Stimulated activated CD8-positive, alpha-beta memory T cell treated with anti-CD3 and anti-CD28 coated beads, Interleukin-12 subunit alpha, Interleukin-12 subunit beta, amount 100 ng/mL, for 24 hours (primary cell): ENCODE data around the gene WDR88.
"Not testable (repeated sequence)": the region's sequence is repeated elsewhere in the genome, so short reads cannot be mapped to it uniquely, and the experiment has no call there.

ENCODE experiments used
- DNase-seq: peaks from one replicate; pipeline ENCODE4 v3.0.0-alpha.2; 2020; ENCODE audit errors: extremely low read depth

WDR88 gene

GRCh38 chr19:33197591-33198000 is 65.7 kb downstream of the WDR88 start:
- DNase-seq = no peak

- DNase-seq = no peak
Observed at GRCh38 chr19:33198169-33198568, 66.3 kb downstream of the WDR88 start.

DNA sequence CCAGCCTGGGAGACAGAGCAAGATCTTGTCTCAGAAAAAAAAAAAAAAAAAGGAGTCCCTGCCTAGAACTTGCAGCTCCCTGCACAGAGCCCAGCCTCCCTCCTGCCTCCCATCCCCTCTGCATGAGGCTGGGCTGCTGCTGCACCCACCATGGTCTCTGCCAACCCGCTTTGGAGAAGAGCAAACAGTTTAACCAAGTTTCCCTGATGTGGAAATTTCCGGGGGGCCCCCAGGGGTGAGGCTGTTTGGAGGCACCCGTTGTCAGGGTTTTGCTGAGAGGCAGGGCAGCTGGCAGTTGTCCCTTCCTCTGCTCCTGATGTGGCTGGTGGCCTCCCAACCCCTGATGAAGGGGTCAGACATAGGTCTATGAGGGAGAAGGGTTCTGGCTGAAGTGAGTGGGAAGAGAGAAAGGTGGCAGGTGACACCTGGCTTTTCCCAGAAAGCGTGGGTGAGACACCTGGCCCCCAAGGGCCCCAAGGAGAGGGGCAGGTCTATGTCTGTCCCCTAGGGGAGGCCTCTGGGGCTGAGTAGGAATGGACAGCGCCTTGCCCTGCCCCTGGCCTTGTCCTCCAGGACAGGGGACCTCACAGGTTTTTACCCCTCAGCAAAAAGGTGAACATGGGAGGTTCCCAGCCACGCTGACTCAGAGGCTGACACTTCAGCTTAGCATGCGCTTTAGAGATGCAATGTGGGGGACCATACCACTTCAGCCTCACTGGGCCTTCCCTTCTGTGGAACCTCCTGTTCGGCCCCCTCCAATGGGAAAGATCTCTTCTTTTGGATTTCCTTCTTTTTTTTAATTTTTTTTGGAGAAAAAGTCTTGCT is 67.7 kb downstream of the WDR88 start:
- no peak for DNase-seq

DNA sequence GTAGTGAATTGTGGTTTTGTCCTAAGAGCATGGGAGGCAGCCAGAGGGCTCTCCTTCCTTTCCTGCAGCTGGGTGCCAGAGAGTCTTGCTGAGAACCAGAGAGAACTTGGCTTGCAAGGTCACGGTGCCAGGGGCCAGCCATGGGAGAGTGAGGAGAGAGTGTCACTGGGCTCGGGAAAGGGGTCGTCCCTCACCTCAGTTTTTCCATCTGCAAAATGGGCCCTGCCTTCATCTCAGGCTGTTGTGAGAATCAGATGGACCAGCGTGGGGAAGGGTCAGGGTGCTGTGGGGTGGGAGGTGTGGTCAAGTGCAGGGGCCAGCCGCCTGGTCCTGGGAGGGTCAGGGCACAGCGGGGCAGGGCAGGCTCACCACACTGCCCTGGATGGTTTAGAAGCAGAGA is 69.6 kb downstream of the WDR88 start:
- no peak for DNase-seq

- no peak for DNase-seq
Observed at GRCh38 chr19:33201886-33202545, 70.1 kb downstream of the WDR88 start.

- DNase-seq = no peak
Observed at GRCh38 chr19:33202546-33203507, 70.9 kb downstream of the WDR88 start.

DNA sequence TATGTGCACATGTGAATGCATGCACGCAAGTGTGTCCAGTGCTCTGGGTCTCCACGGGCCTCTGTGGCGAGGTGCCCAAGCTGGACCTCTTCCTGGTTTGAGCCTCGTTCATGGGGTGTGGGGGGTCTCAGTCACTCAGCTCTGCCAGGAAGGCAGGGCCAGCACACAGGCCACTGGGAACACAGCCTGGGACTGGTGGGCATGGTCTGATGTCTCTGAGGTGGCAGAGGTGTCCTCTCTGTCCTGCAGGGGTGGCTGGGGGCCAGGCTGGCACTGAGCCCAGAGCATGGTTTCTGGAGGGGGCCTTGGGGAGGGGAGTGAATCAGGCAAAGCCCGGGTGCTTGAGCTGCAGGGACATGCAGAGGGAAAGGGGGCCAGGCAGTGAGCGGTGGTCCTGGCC is 71.6 kb downstream of the WDR88 start:
- DNase-seq = no peak

DNA sequence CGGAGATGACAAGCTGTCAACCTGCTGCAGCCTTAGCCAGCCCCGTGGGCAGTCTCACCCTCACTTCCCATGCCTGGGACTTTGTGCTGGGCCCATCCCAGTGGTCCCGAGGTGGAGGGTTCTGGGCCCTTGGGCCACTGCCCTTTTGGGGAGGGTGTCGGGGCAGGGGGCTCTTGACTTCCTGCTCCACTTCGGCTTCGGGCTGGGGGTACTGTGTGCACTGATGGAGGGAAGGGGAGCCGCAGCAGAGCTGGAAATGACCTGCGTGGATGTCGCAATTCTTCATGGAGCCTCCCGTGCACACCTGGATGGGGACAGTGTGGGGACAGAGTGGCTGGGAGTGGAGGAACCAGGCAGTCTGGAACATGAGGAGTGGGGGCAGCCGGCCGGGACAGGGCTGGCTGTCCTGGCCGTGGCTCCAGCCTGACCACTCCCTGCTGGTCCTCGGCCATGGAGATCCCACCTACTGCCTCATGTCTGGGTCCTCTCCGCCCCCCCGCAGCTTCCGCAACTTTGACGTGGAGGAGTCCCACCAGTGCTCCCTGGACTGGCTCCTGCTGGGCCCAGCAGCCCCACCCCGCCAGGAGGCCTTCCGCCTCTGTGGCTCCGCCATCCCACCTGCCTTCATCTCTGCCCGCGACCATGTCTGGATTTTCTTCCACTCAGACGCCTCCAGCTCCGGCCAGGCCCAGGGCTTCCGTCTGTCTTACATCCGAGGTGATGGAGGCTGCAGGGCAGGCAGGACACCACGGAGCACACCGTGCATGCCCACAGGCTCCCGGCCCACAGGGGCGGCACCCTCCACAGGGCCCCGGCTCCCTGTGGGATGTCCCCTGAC is 72.4 kb downstream of the WDR88 start:
- no peak for DNase-seq

GRCh38 chr19:33205110-33205509 is 73.2 kb downstream of the WDR88 start:
- no peak for DNase-seq

- DNase-seq = no peak
Observed at GRCh38 chr19:33205531-33206260, 73.8 kb downstream of the WDR88 start.

GRCh38 chr19:33206261-33207039 is 74.5 kb downstream of the WDR88 start:
- DNase-seq = no peak

DNA sequence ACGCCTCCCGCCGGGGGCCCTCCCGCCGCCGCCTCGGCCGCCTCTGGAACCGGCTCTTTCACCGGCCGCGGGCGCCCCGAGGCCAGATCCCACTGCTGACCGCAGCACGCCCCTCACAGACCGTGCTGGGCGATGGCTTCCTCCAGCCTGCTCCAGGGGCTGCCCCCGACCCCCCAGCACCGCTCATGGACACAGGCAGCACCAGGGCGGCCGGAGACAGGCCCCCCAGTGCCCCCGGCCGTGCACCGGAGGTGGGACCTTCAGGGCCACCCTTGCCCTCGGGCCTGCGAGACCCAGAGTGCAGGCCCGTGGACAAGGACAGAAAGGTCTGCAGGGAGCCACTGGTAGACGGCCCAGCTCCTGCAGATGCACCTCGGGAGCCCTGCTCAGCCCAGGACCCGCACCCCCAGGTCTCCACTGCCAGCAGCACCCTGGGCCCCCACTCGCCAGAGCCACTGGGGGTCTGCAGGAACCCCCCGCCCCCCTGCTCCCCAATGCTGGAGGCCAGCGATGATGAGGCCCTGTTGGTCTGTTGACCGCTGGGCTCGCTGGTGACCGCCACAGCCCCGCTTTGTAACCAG is 75.2 kb downstream of the WDR88 start:
- no peak for DNase-seq

GRCh38 chr19:33207903-33208302 is 76.0 kb downstream of the WDR88 start:
- DNase-seq = no peak

GRCh38 chr19:33208371-33208895 is 76.5 kb downstream of the WDR88 start:
- no peak for DNase-seq

DNA sequence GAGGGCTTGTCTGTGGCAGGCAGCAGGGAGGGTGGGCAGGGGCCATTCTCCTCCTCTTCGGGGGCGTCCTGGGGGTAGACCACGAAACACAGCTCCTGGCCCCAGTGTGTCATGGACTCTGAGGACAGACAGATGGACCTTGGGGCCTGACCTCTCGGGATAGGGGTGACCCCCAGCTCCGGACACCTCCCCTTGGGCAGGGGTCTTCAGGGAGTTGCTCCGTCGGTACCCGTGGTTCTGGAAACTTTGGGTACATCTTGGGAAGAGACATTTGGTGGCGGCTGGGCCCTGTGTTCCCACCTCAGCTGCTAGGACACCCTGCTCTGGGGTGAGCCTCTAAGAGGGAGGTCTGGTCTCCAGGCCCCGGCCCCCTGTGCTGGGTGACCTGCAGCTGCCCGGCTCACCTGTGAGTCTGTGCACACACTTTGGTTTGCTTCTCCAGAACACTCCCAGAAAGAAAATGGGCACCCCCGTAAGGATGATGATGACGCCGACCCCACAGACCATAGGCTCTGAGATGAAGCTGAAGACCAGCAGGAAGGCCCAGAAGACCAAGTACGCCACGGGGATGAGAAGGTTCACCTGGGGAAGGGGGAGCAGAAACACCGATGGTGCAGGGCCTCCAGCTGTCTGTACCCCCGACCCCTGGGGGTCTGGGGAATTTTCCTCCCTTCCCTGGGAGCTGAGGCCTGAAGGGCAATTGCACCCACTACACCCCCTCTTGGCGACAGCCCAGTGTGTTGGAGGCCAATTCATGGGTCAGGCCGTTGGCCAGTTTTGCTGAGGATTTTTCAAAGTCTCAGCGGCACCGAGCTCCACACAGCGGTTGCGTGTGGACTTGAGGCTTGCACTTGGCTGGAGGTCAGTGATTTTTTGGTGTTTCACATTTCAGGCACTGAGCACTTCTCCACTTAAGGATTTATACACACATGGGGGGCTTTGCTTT is 77.3 kb downstream of the WDR88 start:
- DNase-seq = no peak

- not testable (repeated sequence) for DNase-seq
Observed at GRCh38 chr19:33209850-33210230, 77.9 kb downstream of the WDR88 start.

DNA sequence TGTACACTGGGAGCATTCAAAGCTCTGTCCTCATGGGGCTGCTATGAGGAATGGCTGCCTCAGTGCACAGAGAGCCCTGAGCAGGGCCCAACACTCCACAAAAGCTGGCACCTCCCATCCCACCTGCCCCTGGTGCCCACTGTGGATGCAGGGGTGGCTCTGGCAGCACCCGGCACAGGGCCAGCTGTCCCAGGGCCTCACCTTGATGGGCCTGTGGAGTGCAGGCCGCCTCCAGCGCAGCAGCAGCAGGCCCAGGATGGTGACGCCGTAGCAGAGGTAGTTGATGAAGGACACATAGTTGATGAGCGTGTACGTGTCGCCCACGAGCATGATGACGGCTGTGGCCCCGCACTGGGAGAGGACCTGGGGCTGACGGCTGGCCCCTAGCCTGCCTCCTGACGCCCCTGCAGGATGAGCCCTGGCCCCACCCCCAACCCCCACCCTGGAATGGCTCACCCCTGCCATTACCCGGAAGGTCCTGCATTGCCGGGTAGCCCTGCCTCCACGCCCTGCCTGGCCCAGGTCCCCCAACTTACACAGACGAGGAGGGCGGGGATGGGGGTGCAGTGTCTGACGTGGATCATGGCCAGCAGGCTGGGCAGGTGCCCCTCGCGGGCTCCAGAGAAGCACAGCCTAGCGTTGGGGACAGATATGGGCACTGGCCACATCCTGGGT is 78.5 kb downstream of the WDR88 start:
- DNase-seq = no peak
